Kidney epithelial cell (primary cell): ENCODE results near the gene CACNB2. TPM values are rescaled to one million over a fixed set of nuclear protein-coding genes. Genes with fewer than 3 reads are reported as not detected.

Experiments
- DNase-seq: peaks from one replicate; pipeline ENCODE4 v3.0.0-alpha.2; 2010; ENCODE audit warnings: low read depth
- H3K27me3 ChIP-seq: 2 replicates; pipeline ENCODE4 v1.6.0; 2011; ENCODE audit warnings: low read length; ENCODE audit not compliant: control insufficient read depth, insufficient read depth
- H3K36me3 ChIP-seq: 2 replicates; pipeline ENCODE4 v1.5.1; 2011; ENCODE audit warnings: low read length; ENCODE audit not compliant: control insufficient read depth, insufficient read depth
- H3K4me3 ChIP-seq: 2 replicates; pipeline ENCODE4 v1.5.1; 2011; ENCODE audit warnings: low read depth, mild to moderate bottlenecking, control low read depth, low read length
- CTCF ChIP-seq: IDR thresholded peaks from 2 replicates; pipeline ENCODE4 v1.5.1; 2011; ENCODE audit warnings: mild to moderate bottlenecking, moderate library complexity, low read length, control low read depth, inconsistent platforms; ENCODE audit not compliant: insufficient read depth, poor library complexity, severe bottlenecking
- total RNA-seq: library from RNA; depleted of rRNA; stranded (reverse); fragments of >200 nt; gene quantifications from 2 replicates; pipeline ENCODE4 v1.2.3, GENCODE V29; 2015

CACNB2 gene
- total RNA-seq, 1 donor from 2014 or later: 0.04 TPM

- TF ChIP-seq CTCF: no peak
- no peaks in the 10 kb centered on the region for H3K36me3 ChIP-seq
- peak overlapping the region; percentile 30 for H3K4me3 ChIP-seq
- no peaks in the 10 kb centered on the region for H3K27me3 ChIP-seq
- DNase-seq: no peak
These were observed 200.8 kb downstream of the CACNB2 start for GRCh38 chr10:18341055-18341454.

DNA sequence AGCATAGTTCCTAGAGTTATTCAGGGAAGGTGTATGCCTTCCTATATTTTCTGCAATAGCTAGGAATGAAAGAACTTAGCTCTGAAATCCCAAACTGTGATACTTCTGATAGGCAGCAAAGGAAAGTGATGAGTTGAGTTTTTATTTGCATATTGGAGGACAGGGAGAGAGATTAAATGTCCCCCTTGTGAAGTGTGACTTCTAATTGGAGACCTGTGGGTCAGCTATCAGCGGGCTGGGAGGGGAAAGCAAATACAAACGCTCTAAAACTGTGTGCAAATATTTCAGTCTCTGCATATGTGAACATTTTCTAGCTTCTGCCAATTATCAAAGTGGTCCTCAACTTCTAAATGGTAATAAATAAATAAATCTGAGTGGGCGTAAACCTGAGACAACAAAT, 203.3 kb downstream of the CACNB2 start:
- DNase-seq: no peak
- Histone ChIP-seq H3K27me3 (no peaks in the 10 kb centered on the region), H3K36me3 (no peaks in the 10 kb centered on the region), H3K4me3 (no peak overlapping the region)
- TF ChIP-seq CTCF: no peak

DNA sequence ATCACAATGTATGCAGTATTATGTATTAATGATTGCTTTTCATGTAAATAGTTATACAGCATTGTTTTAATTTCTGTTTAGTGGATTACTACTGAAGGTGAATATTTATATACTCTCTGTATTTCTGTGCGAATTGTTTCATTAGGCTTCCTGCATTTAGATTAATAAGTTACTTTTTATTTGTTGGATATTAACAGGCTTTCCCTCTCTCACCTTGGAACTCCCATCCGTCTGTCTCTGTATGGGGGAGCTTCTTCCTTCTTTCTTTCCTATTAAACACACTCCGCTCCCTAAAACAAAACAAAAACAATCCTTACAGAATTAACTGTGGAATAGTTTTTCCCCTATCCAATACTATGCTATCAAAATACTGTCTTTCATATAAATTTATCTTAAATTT, 205.1 kb downstream of the CACNB2 start:
- Histone ChIP-seq H3K36me3 (no peaks in the 10 kb centered on the region), H3K4me3 (no peak overlapping the region), H3K27me3 (no peaks in the 10 kb centered on the region)
- no peak for TF ChIP-seq CTCF
- no peak for DNase-seq

- Histone ChIP-seq H3K27me3 (no peaks in the 10 kb centered on the region), H3K4me3 (no peak overlapping the region), H3K36me3 (no peaks in the 10 kb centered on the region)
- TF ChIP-seq CTCF: no peak
- no peak for DNase-seq
These were observed 210.1 kb downstream of the CACNB2 start for GRCh38 chr10:18350340-18350739.

DNA sequence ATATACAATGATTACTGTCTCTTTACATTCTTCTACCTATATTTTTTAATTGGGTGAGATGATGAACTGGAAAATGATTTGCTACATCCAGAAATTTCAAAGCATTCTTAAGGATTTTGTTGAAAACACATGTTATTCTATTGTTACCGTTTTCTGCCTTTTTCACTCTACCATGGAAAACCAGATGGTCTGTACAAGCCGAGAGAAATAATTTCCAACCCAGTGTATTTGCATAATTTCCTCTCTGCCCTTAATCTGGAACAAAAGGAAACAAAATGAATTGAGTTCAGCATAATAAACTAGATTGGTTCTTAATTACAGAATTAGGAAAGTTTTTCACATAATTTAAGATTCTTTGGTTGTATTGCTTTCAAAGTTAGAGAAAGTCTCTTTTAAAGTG, 211.2 kb downstream of the CACNB2 start:
- Histone ChIP-seq H3K27me3 (no peaks in the 10 kb centered on the region), H3K36me3 (no peaks in the 10 kb centered on the region), H3K4me3 (no peak overlapping the region)
- TF ChIP-seq CTCF: no peak
- DNase-seq: no peak

- Histone ChIP-seq H3K27me3 (no peaks in the 10 kb centered on the region), H3K4me3 (no peak overlapping the region), H3K36me3 (no peaks in the 10 kb centered on the region)
- no peak for DNase-seq
- TF ChIP-seq CTCF: no peak
These were observed 212.0 kb downstream of the CACNB2 start for GRCh38 chr10:18352175-18352574.
